Glomerular endothelial cell (primary cell): Measurements from ENCODE around the gene ATG5. TPM values are rescaled to one million over a fixed set of nuclear protein-coding genes. Genes with fewer than 3 reads are reported as not detected.

ENCODE experiments used
- DNase-seq: peaks from one replicate; pipeline ENCODE4 v3.0.0-alpha.2; 2011; ENCODE audit warnings: low read depth, low spot score; ENCODE audit errors: extremely low read depth
- total RNA-seq: library from RNA; depleted of rRNA; stranded (reverse); fragments of >200 nt; gene quantifications from 2 replicates; pipeline ENCODE4 v1.2.3, GENCODE V29; 2015

ATG5 gene
- total RNA-seq, 1 donor from 2014 or later: 35.4 TPM

GRCh38 chr6:106184629-106185028 is 140.9 kb downstream of the ATG5 start:
- DNase-seq: no peak

- no peak for DNase-seq
Measured at GRCh38 chr6:106183430-106183829, 142.1 kb downstream of the ATG5 start.

- DNase-seq: no peak
Measured at GRCh38 chr6:106182455-106182854, 143.1 kb downstream of the ATG5 start.

GRCh38 chr6:106181664-106182418 is 143.7 kb downstream of the ATG5 start:
- no peak for DNase-seq

- no peak for DNase-seq
Measured at GRCh38 chr6:106180208-106180607, 145.4 kb downstream of the ATG5 start.

GRCh38 chr6:106178900-106179299 is 146.7 kb downstream of the ATG5 start:
- DNase-seq: no peak

GRCh38 chr6:106177786-106178185 is 147.8 kb downstream of the ATG5 start:
- no peak for DNase-seq

- DNase-seq: no peak
Measured at GRCh38 chr6:106173124-106173879, 152.3 kb downstream of the ATG5 start.

- DNase-seq: no peak
Measured at GRCh38 chr6:106170030-106170791, 155.3 kb downstream of the ATG5 start.

- DNase-seq: no peak
Measured at GRCh38 chr6:106169517-106169916, 156.0 kb downstream of the ATG5 start.

- DNase-seq: no peak
Measured at GRCh38 chr6:106168097-106168888, 157.3 kb downstream of the ATG5 start.

- DNase-seq: no peak
Measured at GRCh38 chr6:106167096-106167814, 158.3 kb downstream of the ATG5 start.

- no peak for DNase-seq
Measured at GRCh38 chr6:106165885-106166485, 159.6 kb downstream of the ATG5 start.

- no peak for DNase-seq
Measured at GRCh38 chr6:106163966-106164877, 161.3 kb downstream of the ATG5 start.

- no peak for DNase-seq
Measured at GRCh38 chr6:106163446-106163965, 162.1 kb downstream of the ATG5 start.

GRCh38 chr6:106162921-106163320 is 162.6 kb downstream of the ATG5 start:
- no peak for DNase-seq

- DNase-seq: no peak
Measured at GRCh38 chr6:106161893-106162292, 163.7 kb downstream of the ATG5 start.

- DNase-seq: no peak
Measured at GRCh38 chr6:106161311-106161874, 164.2 kb downstream of the ATG5 start.
